Measurements from ENCODE around the gene CENPN. TPM values are rescaled to one million over a fixed set of nuclear protein-coding genes. Genes with fewer than 3 reads are reported as not detected.

Gene CENPN
- total and polyA plus RNA-seq, 10 of the 15 experiments (the other 5 are each of a cell fraction or from before 2014, with no cell fraction given), result 39.8 to 143 (median 66.8) TPM

- Histone ChIP-seq H3K4me3 (no peak overlapping the region), H2AFZ (ENCODE audit: control insufficient read depth, low read depth, low read length) (no peak overlapping the region), H3K36me3 (ENCODE audit: control insufficient read depth in 2 of 2, insufficient read depth in 2 of 2, low read length in 1 of 2) (no peaks in the 10 kb centered on the region; a peak in 1 of 4 replicates), H4K20me1 (ENCODE audit: control insufficient read depth, insufficient read depth) (no peaks in the 10 kb centered on the region), H3K4me2 (ENCODE audit: control insufficient read depth, insufficient read depth) (no peak overlapping the region), H3K9me3 (replicated peaks; ENCODE audit: control insufficient read depth, insufficient read depth, low read length) (no peaks in the 10 kb centered on the region), H3K27me3 (replicated peaks in 1 of 2; ENCODE audit: control insufficient read depth in 2 of 2, insufficient read depth in 2 of 2, low read length in 1 of 2) (no peaks in the 10 kb centered on the region), H3K79me2 (ENCODE audit: control insufficient read depth, insufficient read depth, low read length) (no peaks in the 10 kb centered on the region), H3K9ac (ENCODE audit: control insufficient read depth, insufficient read depth, low read length) (no peak overlapping the region), H3K27ac (ENCODE audit: control insufficient read depth, insufficient read depth) (no peak overlapping the region), H3K4me1 (ENCODE audit: control insufficient read depth, insufficient read depth, low read length) (no peaks in the 10 kb centered on the region)
- RAD21 ChIA-PET (ENCODE audit: unreplicated experiment), result no interaction called here
- ATAC-seq (no peak), DNase-seq (ENCODE audit: low read depth, low spot score) (no peak), FAIRE-seq (no peak)
- no peak for TF ChIP-seq STAT3 (IDR thresholded peaks at IDR 0.05; ENCODE audit: low read depth, low read length)
- no peak for TF ChIP-seq IRF3 (IDR thresholded peaks at IDR 0.05)
- no peak for TF ChIP-seq E2F8 (IDR thresholded peaks at IDR 0.05; ENCODE audit: low read depth, partially characterized antibody)
- in situ Hi-C loops (cut with MboI) (no loop called here), intact Hi-C loops (cut with micrococcal nuclease; ENCODE audit: unreplicated experiment) (no loop called here)
- CTCF ChIA-PET, result no interaction called here
- SMC1A ChIA-PET (ENCODE audit: uncharacterized antibody, unreplicated experiment), result interaction anchor here (1.3 kb wide), 1 partner anchor 9 kb away, joined by 5 read pairs; no protein-coding TSS in a partner anchor
- WGBS (ENCODE audit: insufficient coverage, insufficient replicate concordance, low lambda C conversion rate, missing lambda C conversion rate), result 100% methylated on average over 1 of the region's 1 CpG
- BruUV-seq (replicated peaks), result no TSS peak
- POLR2A ChIA-PET, result no interaction called here
Measured at GRCh38 chr16:81067166-81067565, 60.2 kb downstream of the CENPN start.

- H3K79me2 ChIP-seq (ENCODE audit: control insufficient read depth, insufficient read depth, low read length), result no peaks in the 10 kb centered on the region
- H3K4me3 ChIP-seq, result no peak overlapping the region
- H3K9ac ChIP-seq (ENCODE audit: control insufficient read depth, insufficient read depth, low read length), result no peak overlapping the region
- ATAC-seq, result no peak
- WGBS (ENCODE audit: insufficient coverage, insufficient replicate concordance, low lambda C conversion rate, missing lambda C conversion rate), result 61% methylated on average over 4 of the region's 4 CpGs
- SMC1A ChIA-PET (ENCODE audit: uncharacterized antibody, unreplicated experiment), result no interaction called here
- H4K20me1 ChIP-seq (ENCODE audit: control insufficient read depth, insufficient read depth), result no peaks in the 10 kb centered on the region
- POLR2A ChIA-PET, result no interaction called here
- TF ChIP-seq ZNF622 (IDR thresholded peaks at IDR 0.05), result no peak
- no peaks in the 10 kb centered on the region; a peak in 1 of 4 replicates for H3K36me3 ChIP-seq (ENCODE audit: control insufficient read depth in 2 of 2, insufficient read depth in 2 of 2, low read length in 1 of 2)
- H3K4me2 ChIP-seq (ENCODE audit: control insufficient read depth, insufficient read depth), result no peak overlapping the region
- no peak for FAIRE-seq
- BruUV-seq (replicated peaks), result no TSS peak
- H3K9me3 ChIP-seq (replicated peaks; ENCODE audit: control insufficient read depth, insufficient read depth, low read length), result no peaks in the 10 kb centered on the region
- RAD21 ChIA-PET (ENCODE audit: unreplicated experiment), result no interaction called here
- CTCF ChIA-PET, result no interaction called here
- no peaks in the 10 kb centered on the region for H3K4me1 ChIP-seq (ENCODE audit: control insufficient read depth, insufficient read depth, low read length)
- no peak overlapping the region for H2AFZ ChIP-seq (ENCODE audit: control insufficient read depth, low read depth, low read length)
- no peak for DNase-seq (ENCODE audit: low read depth, low spot score)
- in situ Hi-C loops (cut with MboI), result no loop called here
- intact Hi-C loops (cut with micrococcal nuclease; ENCODE audit: unreplicated experiment), result no loop called here
- no peaks in the 10 kb centered on the region for H3K27me3 ChIP-seq (replicated peaks in 1 of 2; ENCODE audit: control insufficient read depth in 2 of 2, insufficient read depth in 2 of 2, low read length in 1 of 2)
- H3K27ac ChIP-seq (ENCODE audit: control insufficient read depth, insufficient read depth), result no peak overlapping the region
Measured at GRCh38 chr16:81069063-81069462, 62.0 kb downstream of the CENPN start.

Data from GM12878 (cell line).